Medulla oblongata (tissue), 1 donor: ENCODE data around the gene LRRC8E.
A peak's percentile ranks its signal among the peaks of the same experiment; 100 is the strongest.
"Not testable (repeated sequence)": the region's sequence is repeated elsewhere in the genome, so short reads cannot be mapped to it uniquely, and the experiment has no call there.

Source experiments
- DNase-seq: peaks from one replicate; pipeline ENCODE4 v3.0.0-alpha.2; 2015; ENCODE audit errors: extremely low spot score

The LRRC8E gene

DNA sequence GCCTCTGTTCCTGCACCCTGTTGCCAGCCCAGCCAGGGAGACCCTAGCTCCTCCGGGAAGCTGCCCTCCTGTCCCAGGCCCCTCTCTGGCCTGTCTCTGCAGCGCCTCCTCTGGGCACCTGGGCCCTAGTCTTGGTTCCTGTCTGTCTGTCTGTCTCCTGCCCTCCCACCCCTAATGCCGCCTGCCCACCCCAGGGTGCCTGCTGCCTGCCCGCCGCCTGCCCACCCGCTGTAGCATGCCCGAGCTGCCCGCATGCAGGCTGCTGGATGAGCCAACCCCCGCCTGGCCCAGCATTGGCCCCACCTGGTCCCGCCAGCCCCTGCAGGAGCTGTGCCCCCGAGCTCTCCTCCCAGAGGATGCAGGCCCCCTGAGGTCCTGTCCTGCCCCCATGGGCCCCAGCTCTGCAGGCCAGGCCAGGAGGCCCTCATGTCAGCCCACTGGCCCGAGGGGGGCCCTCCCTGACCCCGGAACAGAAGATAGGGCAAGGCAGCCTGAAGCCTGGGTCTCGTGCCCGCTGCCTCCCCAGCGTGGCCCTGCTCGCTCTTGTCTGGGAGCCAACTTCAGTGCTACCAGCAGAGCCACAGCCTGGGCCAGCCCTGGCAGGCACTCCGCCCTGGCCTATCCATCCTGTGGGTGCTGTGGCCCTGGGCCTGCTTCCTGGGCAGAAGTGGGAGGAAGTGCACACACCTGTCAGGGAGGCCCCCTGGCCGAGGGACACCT, 20.6 kb downstream of the LRRC8E start:
- no peak for DNase-seq

DNA sequence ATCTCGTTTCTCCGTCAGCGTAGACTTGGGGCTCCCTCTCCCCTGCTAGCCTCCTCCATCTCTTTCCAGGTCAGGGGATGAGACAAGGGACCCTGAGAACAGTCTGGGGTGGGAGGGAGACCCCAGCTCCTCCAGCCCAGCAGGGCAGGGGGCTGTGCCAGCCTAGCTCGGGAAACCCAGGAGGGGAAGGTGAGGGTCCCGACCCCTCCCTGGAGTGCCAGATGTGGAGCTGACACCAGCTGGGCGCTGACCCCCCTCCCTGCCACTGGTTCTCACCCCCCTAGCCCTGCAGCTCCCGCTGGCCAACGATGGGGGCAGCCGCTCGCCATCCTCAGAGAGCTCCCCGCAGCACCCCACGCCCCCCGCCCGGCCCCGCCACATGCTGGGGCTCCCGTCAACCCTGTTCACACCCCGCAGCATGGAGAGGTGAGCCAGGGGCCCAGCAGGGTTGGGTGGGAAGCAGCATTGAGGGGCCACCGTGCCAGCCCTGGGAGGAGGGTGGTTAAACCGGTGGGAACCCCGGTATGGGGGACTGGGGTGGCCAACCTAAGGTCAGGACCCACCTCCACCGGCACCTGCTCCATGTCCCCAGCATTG, 21.3 kb downstream of the LRRC8E start:
- DNase-seq = no peak

DNA sequence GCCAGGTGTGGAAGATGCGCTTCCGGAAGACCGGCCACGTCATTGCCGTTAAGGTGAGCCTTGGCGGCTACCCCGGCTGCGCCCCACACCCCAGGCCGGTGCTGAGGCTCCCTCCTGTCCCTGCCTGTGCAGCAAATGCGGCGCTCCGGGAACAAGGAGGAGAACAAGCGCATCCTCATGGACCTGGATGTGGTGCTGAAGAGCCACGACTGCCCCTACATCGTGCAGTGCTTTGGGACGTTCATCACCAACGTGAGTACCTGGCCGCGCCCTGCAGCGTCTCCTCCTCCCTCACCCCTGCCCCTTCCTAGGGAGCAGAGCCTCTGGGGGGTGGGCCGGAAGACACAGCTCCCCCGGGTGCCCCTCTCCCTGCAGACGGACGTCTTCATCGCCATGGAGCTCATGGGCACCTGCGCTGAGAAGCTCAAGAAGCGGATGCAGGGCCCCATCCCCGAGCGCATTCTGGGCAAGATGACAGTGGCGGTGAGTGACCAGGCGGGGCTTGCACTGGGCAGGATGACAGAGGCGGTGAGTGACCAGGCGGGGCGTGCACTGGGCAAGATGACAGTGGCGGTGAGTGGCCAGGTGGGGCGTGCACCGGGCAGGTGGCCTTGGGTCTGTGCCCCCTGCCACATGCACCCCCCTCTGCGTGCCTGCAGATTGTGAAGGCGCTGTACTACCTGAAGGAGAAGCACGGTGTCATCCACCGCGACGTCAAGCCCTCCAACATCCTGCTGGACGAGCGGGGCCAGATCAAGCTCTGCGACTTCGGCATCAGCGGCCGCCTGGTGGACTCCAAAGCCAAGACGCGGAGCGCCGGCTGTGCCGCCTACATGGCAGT, 22.2 kb downstream of the LRRC8E start:
- DNase-seq = no peak

DNA sequence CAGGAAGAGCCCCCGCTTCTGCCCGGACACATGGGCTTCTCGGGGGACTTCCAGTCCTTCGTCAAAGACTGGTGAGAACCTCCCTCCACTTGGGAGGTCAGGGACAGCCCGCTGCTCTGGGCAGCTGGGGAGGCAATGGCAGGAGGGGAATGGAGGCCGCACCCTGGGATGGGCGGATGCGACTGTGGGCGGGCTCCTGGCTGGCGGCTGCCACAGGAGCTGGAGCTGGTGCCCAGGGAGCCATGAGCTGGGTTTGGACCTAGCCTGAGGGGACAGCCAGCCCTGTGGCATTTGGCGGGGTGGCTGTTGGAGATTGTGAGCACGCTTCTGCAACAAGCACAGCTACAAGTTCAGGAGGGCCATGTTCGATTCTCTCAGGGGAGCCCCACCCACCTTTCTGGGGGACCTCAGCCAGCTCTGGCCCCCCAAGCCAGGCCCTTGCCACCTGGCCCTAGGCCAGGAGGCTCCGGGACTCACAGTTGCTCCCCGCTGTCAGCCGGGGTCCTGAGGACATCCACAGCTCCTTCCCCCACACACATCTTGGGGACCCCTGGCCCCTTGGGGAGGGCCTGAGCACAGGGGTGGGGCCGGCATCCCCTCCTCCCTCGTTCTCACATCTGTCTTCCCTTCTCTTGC, 23.3 kb downstream of the LRRC8E start:
- no peak for DNase-seq

DNA sequence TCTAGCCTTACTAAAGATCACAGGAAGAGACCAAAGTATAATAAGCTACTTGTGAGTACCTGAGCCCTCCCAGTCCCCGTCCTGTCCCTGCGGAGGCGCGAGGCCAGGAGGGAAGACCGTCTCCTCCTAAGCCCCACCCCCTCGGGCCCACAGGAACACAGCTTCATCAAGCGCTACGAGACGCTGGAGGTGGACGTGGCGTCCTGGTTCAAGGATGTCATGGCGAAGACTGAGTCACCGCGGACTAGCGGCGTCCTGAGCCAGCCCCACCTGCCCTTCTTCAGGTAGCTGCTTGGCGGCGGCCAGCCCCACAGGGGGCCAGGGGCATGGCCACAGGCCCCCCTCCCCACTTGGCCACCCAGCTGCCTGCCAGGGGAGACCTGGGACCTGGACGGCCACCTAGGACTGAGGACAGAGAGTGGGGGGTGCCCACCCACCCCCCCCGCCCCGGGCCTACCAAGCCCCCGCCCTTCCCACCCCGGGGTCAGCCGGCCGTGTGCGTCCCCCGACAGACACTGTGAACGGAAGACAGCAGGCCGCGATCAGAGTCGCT, 23.9 kb downstream of the LRRC8E start:
- no peak for DNase-seq

DNA sequence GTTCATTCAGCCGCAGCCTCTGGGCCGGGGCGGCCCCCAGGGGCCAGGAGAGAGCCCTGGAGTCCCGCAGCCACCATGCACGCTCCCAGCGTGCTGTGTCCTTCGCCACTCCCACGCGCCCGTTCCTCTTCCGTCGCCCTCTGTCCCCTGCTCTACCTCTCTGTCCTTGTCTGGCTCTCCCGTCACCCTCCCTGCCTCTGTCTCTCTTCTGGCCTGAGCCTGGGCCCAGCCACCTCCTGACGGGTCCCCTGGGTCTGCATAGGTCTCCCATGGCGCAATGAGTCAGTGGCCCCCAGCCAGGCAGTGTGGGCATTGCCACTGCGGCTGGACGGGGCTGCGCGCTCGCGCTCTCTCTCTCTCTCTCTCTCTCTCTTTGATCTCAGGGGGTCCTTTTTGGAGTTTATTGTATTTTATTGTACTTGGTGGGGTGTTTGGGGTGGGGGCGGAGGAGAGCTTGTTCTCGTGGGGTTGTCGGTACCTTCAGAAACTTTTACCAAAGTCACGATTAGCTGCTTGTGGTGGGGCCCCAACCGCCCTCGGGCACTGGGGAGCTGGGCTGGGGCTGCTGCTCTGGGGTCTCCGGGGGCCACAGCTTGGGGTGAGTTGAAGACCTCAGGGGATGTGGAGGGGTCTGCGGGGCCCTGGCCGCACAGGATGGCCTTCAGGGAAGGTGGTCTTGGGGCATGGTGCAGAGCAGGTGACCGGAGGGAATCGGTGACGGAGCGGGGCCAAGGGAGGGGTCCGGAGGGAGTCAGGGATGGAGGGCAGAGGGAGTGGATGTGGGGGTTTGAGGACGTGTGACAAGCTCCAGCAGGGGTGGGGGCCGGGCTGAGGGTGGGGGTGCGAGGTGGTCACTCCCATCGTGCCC, 24.6 kb downstream of the LRRC8E start:
- DNase-seq = no peak

DNA sequence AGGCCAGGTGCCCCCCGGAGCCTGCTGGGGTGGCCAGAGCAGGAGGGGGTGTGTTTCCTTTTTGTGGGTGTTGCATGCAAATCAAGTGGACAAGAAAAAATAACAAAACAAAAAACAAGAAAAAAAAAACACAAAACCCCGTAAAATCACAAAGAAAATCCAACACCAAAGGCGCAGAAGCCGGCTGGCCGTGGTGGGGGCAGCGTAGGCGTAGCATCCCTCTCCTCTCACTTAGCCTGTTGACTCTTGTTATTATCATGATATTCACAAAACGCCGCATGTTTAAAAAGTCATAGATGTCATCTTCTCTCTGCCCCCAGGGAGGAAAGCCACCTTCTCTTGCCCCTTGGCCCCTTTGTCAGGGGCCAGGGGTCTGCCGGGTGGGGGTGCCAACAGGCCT, 25.3 kb downstream of the LRRC8E start:
- no peak for DNase-seq

DNA sequence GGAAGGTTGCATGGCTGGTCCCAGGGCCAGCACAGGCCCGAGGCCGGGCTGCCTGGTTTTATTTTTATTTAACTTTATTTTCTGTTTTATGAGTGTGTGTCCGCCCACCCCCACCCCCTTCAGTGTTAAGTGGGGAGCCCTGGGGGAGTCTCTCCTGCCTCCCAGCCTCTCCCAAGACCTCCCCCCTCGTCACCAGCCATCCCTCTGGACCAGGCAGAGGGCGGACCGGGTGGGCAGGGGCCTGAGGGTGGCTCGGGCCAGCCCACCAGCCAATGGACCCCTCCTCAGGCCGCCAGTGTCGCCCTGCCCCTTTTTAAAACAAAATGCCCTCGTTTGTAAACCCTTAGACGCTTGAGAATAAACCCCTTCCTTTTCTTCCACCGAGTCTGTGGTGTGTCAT, 25.8 kb downstream of the LRRC8E start:
- no peak for DNase-seq

DNA sequence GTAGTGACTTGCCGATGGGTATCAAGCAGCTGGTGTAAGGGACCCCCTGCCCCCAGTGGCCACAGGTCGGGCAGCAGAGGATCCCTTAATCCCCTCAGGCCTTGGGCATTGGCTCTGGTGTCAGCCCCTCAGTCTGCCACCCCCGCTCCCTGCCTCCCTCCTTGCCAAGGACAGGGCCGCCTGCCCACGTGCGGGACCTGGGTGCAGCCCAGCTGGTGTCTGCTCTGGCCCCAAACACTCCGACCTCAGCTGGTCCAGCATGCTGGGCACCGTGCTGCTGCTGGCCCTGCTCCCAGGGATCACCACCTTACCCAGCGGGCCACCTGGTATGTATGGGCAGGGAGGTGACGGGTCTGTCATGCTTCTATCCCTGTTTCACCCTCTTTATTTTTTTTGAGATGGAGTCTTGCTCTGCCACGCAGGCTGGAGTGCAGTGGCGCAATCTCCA, 26.3 kb downstream of the LRRC8E start, which contains the start of gene TGFBR3L:
Gene TGFBR3L, plus strand, starts transcription at position 233 of the 448 bp plus-strand sequence.
- no peak for DNase-seq

DNA sequence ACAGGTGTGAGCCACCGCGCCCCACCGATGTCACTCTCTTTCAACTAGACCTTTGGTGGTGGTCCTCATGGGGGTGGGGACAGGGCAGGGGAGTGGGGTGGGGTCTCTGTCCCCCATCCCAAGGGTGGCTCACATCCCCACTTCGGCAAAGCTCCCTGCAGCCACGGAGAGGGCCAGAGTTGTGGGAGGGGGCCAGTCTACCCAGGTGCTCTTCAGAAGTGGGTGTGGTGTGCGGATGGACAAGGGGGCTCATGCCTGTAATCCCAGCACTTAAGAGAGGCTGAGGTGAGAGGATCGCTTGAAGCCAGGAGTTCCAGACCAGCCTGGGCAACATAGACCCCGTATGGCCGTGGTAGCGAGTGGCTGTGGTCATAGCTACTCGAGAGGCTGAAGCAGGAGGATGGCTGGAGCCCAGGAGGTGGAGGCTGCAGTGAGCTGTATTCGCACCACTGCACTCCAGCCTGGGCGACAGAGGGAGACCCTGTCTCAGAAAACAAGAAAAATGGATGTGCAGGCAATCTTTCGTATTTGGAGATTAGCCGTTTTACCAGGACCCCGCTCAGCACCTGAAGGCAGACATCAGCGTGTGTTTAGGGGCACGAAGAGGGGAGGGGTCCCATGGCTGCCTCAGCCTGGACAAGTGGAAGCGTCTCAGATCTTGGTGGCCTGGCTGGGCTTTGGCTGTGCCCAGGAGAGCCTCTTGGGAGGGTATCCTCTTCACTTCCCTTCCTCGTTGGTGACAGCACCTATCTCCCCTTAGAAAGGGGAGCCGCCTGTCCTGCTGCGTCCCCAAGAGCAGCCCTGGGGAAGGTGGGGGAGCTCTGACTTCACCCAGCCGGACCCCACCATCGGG, 27.2 kb downstream of the LRRC8E start:
- DNase-seq = no peak

DNA sequence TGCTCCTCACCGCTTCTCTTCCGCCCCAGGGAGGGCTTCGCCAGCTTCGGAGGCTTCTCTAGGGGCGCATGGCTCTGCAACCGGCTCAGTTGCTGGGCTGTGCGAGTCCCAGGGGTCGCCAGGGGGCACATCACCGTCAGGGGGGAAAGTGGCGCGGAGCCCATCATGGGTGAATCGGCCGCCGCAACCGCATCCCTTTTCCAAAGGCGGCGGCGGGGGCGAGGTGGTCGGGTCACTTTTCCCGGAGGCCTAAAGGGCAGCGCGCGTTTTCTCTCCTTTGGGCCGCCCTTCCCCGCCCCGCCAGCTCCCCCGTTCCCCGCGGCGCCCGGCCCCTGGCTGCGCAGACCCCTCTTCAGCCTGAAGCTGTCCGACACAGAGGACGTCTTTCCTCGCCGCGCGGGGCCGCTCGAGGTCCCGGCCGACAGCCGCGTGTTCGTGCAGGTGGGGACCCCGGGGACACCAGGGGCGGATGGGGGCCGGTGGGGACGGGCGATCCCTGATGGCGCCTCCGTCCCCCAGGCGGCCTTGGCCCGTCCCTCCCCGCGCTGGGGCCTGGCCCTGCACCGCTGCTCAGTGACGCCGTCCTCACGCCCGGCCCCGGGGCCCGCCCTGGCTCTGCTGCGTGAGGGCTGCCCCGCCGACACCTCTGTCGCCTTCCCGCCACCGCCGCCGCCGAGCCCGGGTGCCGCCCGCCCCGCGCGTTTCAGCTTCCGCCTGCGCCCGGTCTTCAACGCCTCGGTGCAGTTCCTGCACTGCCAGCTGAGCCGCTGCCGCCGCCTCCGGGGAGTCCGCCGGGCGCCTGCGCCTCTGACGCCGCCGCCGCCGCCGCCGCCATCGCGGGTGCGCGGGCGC, 28.0 kb downstream of the LRRC8E start:
- DNase-seq = no peak

DNA sequence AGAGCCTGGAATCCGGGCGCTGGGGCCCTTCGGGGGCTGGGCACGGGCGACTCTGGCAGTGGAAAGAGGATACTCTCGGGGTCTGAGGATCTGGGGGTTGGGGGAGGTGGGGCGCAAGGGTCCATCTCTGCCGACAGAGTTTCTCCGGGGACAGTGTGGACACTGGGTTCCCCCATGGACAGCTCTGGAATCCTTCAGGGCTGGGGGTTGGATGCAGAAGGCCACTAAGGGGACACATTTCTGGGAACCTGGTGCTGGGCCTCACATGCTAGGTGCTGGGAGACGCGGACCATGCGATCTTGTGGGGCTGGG, 28.6 kb downstream of the LRRC8E start:
- no peak for DNase-seq

DNA sequence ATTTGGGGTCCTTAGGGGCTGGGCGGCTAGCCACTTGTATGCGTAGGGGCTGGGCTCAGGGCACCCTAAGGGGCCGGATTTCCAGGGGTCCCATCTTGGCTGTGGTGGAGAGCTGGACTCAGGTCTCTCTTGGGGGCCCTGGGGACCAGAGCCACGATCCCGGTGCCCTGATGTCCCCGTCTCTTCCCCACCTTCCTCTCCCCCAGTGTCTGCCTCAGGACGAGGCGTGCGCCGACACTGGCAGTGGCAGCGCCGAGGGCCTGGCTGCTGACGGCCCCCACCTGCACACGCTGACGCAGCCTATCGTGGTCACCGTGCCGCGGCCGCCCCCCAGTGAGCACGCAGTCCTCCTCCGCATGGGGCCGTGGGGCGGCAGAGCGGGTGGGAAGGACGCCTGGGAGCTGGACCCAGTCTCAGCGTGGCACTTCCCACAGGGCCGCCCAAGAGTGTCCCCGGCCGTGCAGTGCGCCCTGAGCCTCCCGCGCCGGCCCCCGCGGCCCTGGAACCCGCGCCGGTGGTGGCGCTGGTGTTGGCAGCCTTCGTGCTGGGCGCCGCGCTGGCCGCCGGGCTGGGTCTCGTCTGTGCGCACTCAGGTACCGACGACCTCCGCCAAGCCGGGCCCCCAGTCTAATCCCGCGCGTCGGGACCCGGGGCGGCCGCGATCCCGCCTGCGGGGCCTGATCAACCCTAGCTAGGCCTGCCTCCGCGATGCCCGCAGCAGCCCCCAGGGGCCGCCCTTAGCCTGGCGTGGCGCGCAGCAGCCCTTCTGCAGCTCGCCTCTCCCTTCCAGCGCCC, 29.2 kb downstream of the LRRC8E start:
- no peak for DNase-seq

DNA sequence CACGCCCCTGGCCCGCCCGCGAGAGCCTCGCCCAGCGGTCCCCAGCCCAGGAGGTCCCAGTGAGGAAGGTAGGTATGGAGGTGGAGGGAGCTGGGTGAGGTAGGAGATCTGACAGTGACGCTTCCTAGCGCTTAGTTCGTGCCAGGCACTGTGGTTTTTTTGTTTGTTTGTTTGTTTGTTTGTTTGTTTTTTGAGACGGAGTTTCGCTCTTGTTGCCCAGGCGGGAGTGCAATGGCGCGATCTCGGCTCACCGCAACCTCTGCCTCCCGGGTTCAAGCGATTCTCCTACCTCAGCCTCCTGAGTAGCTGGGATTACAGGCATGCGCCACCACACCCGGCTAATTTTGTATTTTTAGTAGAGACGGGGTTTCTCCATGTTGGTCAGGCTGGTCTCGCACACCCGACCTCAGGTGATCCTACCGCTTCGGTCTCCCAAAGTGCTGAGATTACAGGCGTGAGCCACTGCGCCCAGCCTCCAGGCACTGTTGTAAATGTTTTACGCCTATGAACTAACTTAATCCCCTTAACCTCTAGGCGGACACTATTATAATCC, 29.8 kb downstream of the LRRC8E start:
- not testable (repeated sequence) for DNase-seq

DNA sequence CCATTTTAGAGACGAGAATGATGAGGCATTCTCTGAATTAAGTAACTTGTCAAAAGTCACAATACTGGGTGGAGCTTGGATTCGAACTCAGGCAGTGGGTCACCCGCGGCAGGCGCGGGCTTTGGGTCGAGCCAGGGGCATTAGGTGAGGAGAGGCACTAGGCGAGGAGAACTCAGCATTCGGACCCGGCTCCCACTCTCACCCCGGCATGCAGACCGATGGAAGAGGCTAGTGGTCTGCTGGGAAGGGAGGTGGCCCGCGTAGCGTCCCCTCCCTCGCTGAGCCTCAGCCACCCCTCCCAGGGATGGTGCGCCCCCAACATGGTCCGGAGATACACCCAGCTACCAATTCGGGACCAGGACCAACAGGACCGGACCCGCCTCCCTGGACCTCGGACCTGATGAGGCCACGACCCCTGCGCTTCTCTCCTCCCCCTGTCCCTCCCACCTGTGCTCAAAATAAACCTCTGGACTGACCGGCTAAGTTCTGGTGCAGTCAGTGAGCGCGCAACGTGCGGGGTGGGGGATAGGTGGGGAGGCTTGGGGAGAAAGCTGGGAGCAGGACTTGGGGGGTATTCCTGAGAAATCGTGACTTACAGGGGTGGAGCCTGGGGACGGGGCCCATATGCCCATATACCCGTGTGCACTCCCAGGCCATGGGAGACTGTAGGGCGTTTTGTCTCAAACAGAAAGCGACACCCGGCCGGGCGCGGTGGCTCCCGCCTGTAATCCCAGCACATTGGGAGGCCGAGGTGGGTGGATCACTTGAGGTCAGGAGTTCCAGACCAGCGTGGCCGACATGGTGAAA, 30.5 kb downstream of the LRRC8E start:
- DNase-seq = no peak

DNA sequence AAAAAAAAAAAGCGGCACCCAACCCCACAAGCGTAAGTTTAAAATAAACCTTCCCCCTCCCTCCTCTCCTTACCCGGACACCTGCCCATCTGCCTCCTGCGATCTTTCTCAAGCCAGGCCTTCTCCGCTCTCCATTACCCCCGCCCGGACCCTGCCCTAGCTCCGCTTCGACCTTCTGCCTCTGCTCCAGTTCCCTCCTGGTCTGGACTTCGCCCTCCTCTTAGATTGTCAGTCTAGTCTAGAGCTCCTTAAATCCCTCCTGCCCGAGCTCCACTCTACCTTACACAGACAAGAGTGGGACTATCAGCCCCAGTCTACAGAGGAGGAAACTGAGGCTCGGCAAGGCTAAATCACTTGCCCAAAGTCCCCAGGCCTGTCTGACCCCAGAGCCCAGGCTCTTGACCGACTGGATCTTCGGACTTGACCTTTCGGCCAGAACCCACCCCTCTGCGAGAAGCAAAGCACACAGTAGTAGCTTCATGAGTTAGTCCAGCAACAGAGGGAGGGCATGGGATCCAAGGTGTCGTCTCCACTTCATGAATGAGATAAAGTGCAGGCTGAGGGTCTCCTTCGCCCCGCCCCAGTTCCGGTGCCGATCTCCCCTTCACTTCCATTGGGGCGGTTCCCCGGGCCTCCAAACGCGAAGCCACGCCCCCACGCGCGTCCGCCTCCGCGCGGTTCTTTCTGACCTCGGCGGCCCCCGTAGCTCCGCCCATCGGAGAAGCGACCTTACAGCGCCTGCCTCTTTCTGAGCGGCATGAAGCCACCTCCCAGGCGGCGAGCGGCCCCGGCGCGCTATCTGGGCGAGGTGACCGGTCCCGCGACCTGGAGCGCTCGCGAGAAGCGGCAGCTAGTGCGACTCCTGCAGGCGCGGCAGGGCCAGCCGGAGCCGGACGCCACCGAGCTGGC, 31.6 kb downstream of the LRRC8E start, which contains the start of gene SNAPC2:
Gene SNAPC2, plus strand, starts transcription at position 729 of the 909 bp plus-strand sequence. Its CDS starts 29 bp downstream, at position 758.
- DNase-seq = peak; percentile 85
